Measurements from ENCODE around the gene AS3MT. TPM values are rescaled to one million over a fixed set of nuclear protein-coding genes. Genes with fewer than 3 reads are reported as not detected.

Gene AS3MT
- total and polyA plus RNA-seq, 2 experiments from 2014 or later = 0.49 to 2.3 TPM

- Histone ChIP-seq H4K20me1 (ENCODE audit: insufficient read depth) (no peaks in the 10 kb centered on the region), H3K27ac (no peak overlapping the region), H3K4me2 (ENCODE audit: unreplicated experiment) (peak overlapping the region; percentile 71), H3K9me3 (ENCODE audit: low read depth) (no peaks in the 10 kb centered on the region), H3K4me1 (ENCODE audit: insufficient read depth) (no peaks in the 10 kb centered on the region), H2AFZ (peak overlapping the region; percentile 97), H3K4me3 (peak overlapping the region; percentile 87), H3K79me2 (ENCODE audit: insufficient read depth) (no peaks in the 10 kb centered on the region), H3F3A (ENCODE audit: insufficient read depth) (no peaks in the 10 kb centered on the region), H3K9ac (peak overlapping the region; percentile 81), H3K27me3 (replicated peaks; ENCODE audit: insufficient read depth) (no peaks in the 10 kb centered on the region), H3K36me3 (ENCODE audit: low read depth) (no peaks in the 10 kb centered on the region), H3K9me2 (ENCODE audit: insufficient read depth) (no peaks in the 10 kb centered on the region)
- in situ Hi-C loops (cut with MboI) = loop anchor here (10.0 kb wide), 1 partner anchor 316 kb away; no protein-coding TSS in a partner anchor
- 2 to 4% methylated on average over 43 to 46 of the region's 49 CpGs for WGBS, 2 experiments (ENCODE audit: low coverage in 1 of 2, low lambda C conversion rate in 2 of 2, missing lambda C conversion rate in 2 of 2)
- no peak for TF ChIP-seq EZH2 (IDR thresholded peaks at IDR 0.05; ENCODE audit: insufficient read depth, poor library complexity, severe bottlenecking)
- TF ChIP-seq EZH2phosphoT487 (IDR thresholded peaks at IDR 0.05; ENCODE audit: insufficient read depth, low read depth) = no peak
- peak; percentile 54 for DNase-seq
Measured at GRCh38 chr10:102918817-102919245, 49.6 kb downstream of the AS3MT start.

- no peak overlapping the region for H3K27ac ChIP-seq
- H3K9me2 ChIP-seq (ENCODE audit: insufficient read depth) = no peaks in the 10 kb centered on the region
- H3K9me3 ChIP-seq (ENCODE audit: low read depth) = no peaks in the 10 kb centered on the region
- WGBS, 2 experiments (ENCODE audit: low coverage in 1 of 2, low lambda C conversion rate in 2 of 2, missing lambda C conversion rate in 2 of 2) = 14 to 17% methylated on average over 45 to 47 of the region's 47 CpGs
- H2AFZ ChIP-seq = peak overlapping the region; percentile 97
- peak overlapping the region; percentile 71 for H3K4me2 ChIP-seq (ENCODE audit: unreplicated experiment)
- no peaks in the 10 kb centered on the region for H3K4me1 ChIP-seq (ENCODE audit: insufficient read depth)
- no peaks in the 10 kb centered on the region for H4K20me1 ChIP-seq (ENCODE audit: insufficient read depth)
- no peaks in the 10 kb centered on the region for H3K79me2 ChIP-seq (ENCODE audit: insufficient read depth)
- peak overlapping the region; percentile 81 for H3K9ac ChIP-seq
- no peaks in the 10 kb centered on the region for H3F3A ChIP-seq (ENCODE audit: insufficient read depth)
- H3K4me3 ChIP-seq = peak overlapping the region; percentile 87
- no peaks in the 10 kb centered on the region for H3K27me3 ChIP-seq (replicated peaks; ENCODE audit: insufficient read depth)
- DNase-seq = peak; percentile 50
- H3K36me3 ChIP-seq (ENCODE audit: low read depth) = no peaks in the 10 kb centered on the region
- TF ChIP-seq EZH2phosphoT487 (IDR thresholded peaks at IDR 0.05; ENCODE audit: insufficient read depth, low read depth) = no peak
- TF ChIP-seq EZH2 (IDR thresholded peaks at IDR 0.05; ENCODE audit: insufficient read depth, poor library complexity, severe bottlenecking) = no peak
- in situ Hi-C loops (cut with MboI) = loop anchor here (10.0 kb wide), 1 partner anchor 315 kb away; no protein-coding TSS in a partner anchor
Measured at GRCh38 chr10:102919246-102919959, 50.1 kb downstream of the AS3MT start.

- H4K20me1 ChIP-seq (ENCODE audit: insufficient read depth) = no peaks in the 10 kb centered on the region
- H3K27ac ChIP-seq = no peak overlapping the region
- H3K4me2 ChIP-seq (ENCODE audit: unreplicated experiment) = peak overlapping the region; percentile 71
- H3K9ac ChIP-seq = no peak overlapping the region
- peak overlapping the region; percentile 97; the same call in 1 of the 2 replicates for H2AFZ ChIP-seq
- DNase-seq = no peak
- no peaks in the 10 kb centered on the region for H3K79me2 ChIP-seq (ENCODE audit: insufficient read depth)
- H3K27me3 ChIP-seq (replicated peaks; ENCODE audit: insufficient read depth) = no peaks in the 10 kb centered on the region
- no peaks in the 10 kb centered on the region for H3K9me3 ChIP-seq (ENCODE audit: low read depth)
- no peaks in the 10 kb centered on the region for H3K9me2 ChIP-seq (ENCODE audit: insufficient read depth)
- no peaks in the 10 kb centered on the region for H3F3A ChIP-seq (ENCODE audit: insufficient read depth)
- no peaks in the 10 kb centered on the region for H3K4me1 ChIP-seq (ENCODE audit: insufficient read depth)
- 41 to 42% methylated on average over 9 of the region's 9 CpGs for WGBS, 2 experiments (ENCODE audit: low coverage in 1 of 2, low lambda C conversion rate in 2 of 2, missing lambda C conversion rate in 2 of 2)
- no peaks in the 10 kb centered on the region for H3K36me3 ChIP-seq (ENCODE audit: low read depth)
- peak overlapping the region; percentile 87 for H3K4me3 ChIP-seq
- in situ Hi-C loops (cut with MboI) = loop anchor here (10.0 kb wide), 2 partner anchors 135 to 315 kb away; no protein-coding TSS in a partner anchor
- TF ChIP-seq EZH2phosphoT487 (IDR thresholded peaks at IDR 0.05; ENCODE audit: insufficient read depth, low read depth) (no peak), EZH2 (IDR thresholded peaks at IDR 0.05; ENCODE audit: insufficient read depth, poor library complexity, severe bottlenecking) (no peak)
Measured at GRCh38 chr10:102919992-102920739, 50.9 kb downstream of the AS3MT start.

GRCh38 chr10:102923601-102924000 lies 54.3 kb downstream of the AS3MT start:
- H3K4me3 ChIP-seq = no peak overlapping the region
- DNase-seq = no peak
- in situ Hi-C loops (cut with MboI) = loop anchor here (10.0 kb wide), 1 partner anchor 131 kb away; no protein-coding TSS in a partner anchor
- no peaks in the 10 kb centered on the region for H3K27me3 ChIP-seq (replicated peaks; ENCODE audit: insufficient read depth)
- no peaks in the 10 kb centered on the region for H3K9me2 ChIP-seq (ENCODE audit: insufficient read depth)
- H3F3A ChIP-seq (ENCODE audit: insufficient read depth) = no peaks in the 10 kb centered on the region
- no peaks in the 10 kb centered on the region for H3K4me1 ChIP-seq (ENCODE audit: insufficient read depth)
- no peak overlapping the region for H3K4me2 ChIP-seq (ENCODE audit: unreplicated experiment)
- H3K27ac ChIP-seq = no peak overlapping the region
- no peaks in the 10 kb centered on the region for H3K36me3 ChIP-seq (ENCODE audit: low read depth)
- H3K79me2 ChIP-seq (ENCODE audit: insufficient read depth) = no peaks in the 10 kb centered on the region
- H3K9me3 ChIP-seq (ENCODE audit: low read depth) = no peaks in the 10 kb centered on the region
- H2AFZ ChIP-seq = no peak overlapping the region
- no peaks in the 10 kb centered on the region for H4K20me1 ChIP-seq (ENCODE audit: insufficient read depth)
- TF ChIP-seq EZH2phosphoT487 (IDR thresholded peaks at IDR 0.05; ENCODE audit: insufficient read depth, low read depth) (no peak), EZH2 (IDR thresholded peaks at IDR 0.05; ENCODE audit: insufficient read depth, poor library complexity, severe bottlenecking) (no peak)
- H3K9ac ChIP-seq = no peak overlapping the region
